Type B pancreatic cell (in vitro differentiated cells): ENCODE data around the gene MAP1B. TPM values are rescaled to one million over a fixed set of nuclear protein-coding genes. Genes with fewer than 3 reads are reported as not detected.

Source experiments
- DNase-seq: peaks from one replicate; pipeline ENCODE4 v3.0.0; 2021; ENCODE audit warnings: mixed read lengths; ENCODE audit not compliant: unreplicated experiment; ENCODE audit errors: extremely low spot score
- H3K27ac Mint-ChIP-seq: 2 replicates; pipeline ENCODE4 v1.8.0; 2021; ENCODE audit warnings: mild to moderate bottlenecking, mixed read lengths
- H3K27me3 Mint-ChIP-seq: 2 replicates; pipeline ENCODE4 v1.8.0; 2021; ENCODE audit warnings: mixed read lengths
- H3K36me3 Mint-ChIP-seq: 2 replicates; pipeline ENCODE4 v1.8.0; 2021; ENCODE audit warnings: mixed read lengths
- H3K4me1 Mint-ChIP-seq: one replicate; pipeline ENCODE4 v1.8.0; 2021; ENCODE audit warnings: mixed read lengths; ENCODE audit not compliant: unreplicated experiment
- H3K4me3 Mint-ChIP-seq: 2 replicates; pipeline ENCODE4 v1.8.0; 2021; ENCODE audit warnings: mild to moderate bottlenecking, mixed read lengths
- H3K9me3 Mint-ChIP-seq: 2 replicates; pipeline ENCODE4 v1.8.0; 2021; ENCODE audit warnings: mixed read lengths
- CTCF ChIP-seq: fragments of 200-600 bp; sonication (generic); conservative IDR thresholded peaks from 2 replicates; pipeline ENCODE4 v1.5.0; 2021; ENCODE audit warnings: antibody characterized with exemption, mild to moderate bottlenecking
- total RNA-seq: library from RNA; stranded (reverse); gene quantifications from 2 replicates; pipeline ENCODE4 v1.2.1, GENCODE V29; 2021; ENCODE audit warnings: low replicate concordance

MAP1B gene
- total RNA-seq, 1 donor from 2014 or later, result 124 TPM

DNA sequence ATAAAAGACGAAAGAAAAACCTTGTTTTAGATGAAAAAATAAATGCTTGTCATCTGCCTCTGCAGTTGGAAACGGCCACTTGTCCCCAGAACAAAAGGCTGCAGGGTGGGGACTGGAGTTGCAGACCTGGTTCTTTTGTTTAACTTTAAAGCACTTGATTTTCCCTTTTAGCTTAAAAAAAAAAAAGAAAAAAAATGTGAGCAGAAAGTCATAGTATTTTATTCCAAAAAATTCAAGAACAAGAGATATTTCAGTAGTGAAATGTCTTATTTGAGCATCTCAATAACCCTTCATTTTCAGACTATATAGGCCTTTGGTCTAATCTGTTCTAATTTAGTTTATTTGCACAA lies 1.8 kb downstream of the MAP1B start:
- DNase-seq, result no peak
- Mint-ChIP-seq H3K27ac (peak overlapping the region; percentile 78), H3K4me3 (peak overlapping the region; percentile 95), H3K9me3 (no peaks in the 10 kb centered on the region), H3K27me3 (peaks cover 17% of the 10 kb centered on the region), H3K4me1 (peaks cover 37% of the 10 kb centered on the region), H3K36me3 (peaks cover 4% of the 10 kb centered on the region)
- no peak for TF ChIP-seq CTCF

DNA sequence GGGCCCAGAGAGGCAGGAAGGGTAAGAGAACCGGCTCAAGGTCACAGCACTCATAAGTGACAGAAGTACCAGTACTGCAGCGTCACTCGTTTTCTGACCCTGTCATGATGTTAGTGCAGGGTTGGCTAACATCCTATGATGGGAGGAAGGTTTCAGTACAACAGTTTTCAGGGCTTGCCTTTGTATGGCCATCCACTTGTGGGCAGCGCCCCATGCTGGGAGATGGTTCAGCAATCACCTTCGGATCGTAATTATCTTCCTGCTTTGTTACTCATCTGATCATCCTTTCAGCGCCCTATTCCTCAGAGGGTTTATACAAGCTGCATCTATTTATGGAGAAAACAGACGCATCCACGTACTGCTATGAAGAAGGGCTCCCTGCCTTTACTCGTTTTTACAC lies 2.4 kb downstream of the MAP1B start:
- Mint-ChIP-seq H3K4me1 (peaks cover 37% of the 10 kb centered on the region), H3K27me3 (peaks cover 17% of the 10 kb centered on the region), H3K36me3 (peaks cover 5% of the 10 kb centered on the region), H3K9me3 (no peaks in the 10 kb centered on the region), H3K4me3 (peak overlapping the region; percentile 95), H3K27ac (no peak overlapping the region)
- TF ChIP-seq CTCF, result no peak
- no peak for DNase-seq

DNA sequence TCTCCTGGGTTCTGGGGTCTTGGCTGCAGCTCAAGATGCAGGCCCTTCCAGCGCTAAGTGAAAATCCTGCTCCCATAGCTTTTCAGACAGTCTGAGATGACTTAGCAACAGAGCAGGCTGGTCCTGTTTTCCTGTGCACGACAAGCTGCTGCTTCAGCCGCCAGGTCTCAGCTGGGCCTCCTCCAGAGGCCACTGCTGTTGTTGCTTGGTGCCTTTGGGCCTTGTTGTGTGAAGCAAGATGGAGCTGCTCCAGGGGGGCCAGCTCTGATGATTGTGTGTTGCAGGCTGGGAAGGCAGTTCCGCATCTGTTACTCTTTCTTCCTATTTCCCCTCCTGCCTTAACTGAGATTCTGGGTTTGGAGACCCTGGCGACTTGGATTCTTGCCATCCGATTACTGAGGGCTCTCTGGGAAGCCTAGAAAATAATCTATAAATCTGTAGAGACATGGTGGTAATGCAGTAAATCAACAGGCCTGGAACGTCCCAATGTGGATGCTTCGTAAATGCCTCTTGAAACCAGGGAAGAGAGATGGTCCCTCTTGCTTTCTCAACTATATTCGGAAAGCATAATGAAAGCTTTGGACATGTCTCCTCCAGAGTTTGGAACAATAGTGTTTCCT lies 3.2 kb downstream of the MAP1B start:
- Mint-ChIP-seq H3K27ac (peak overlapping the region; percentile 39), H3K9me3 (no peaks in the 10 kb centered on the region), H3K27me3 (peaks cover 16% of the 10 kb centered on the region), H3K4me1 (peaks cover 37% of the 10 kb centered on the region), H3K4me3 (peak overlapping the region; percentile 95), H3K36me3 (peaks cover 12% of the 10 kb centered on the region)
- no peak for DNase-seq
- no peak for TF ChIP-seq CTCF

DNA sequence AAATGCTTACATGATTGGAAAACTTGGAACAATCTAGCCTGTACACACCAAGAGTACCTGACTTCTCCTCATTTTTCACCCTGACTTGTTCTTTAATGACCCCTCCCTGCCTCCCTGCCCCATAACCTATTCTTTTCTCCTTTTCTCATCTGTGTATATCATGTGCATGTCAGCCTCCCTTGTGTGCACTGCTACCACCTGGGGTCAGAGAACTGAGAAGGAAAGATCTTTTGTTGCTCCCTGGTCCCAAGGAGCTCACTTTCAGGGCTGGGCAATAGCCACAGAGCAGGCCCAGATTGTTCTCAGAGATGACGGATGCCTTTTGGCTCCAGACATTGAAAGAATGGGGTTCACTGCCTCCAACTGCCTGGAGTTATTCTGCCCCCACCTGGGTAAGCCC lies 5.1 kb downstream of the MAP1B start:
- H3K4me1 Mint-ChIP-seq, result peaks cover 37% of the 10 kb centered on the region
- H3K27ac Mint-ChIP-seq, result no peak overlapping the region
- no peak for TF ChIP-seq CTCF
- peaks cover 27% of the 10 kb centered on the region for H3K36me3 Mint-ChIP-seq
- H3K27me3 Mint-ChIP-seq, result no peaks in the 10 kb centered on the region
- peak overlapping the region; percentile 54 for H3K4me3 Mint-ChIP-seq
- DNase-seq, result no peak
- no peaks in the 10 kb centered on the region for H3K9me3 Mint-ChIP-seq

- Mint-ChIP-seq H3K36me3 (peaks cover 39% of the 10 kb centered on the region), H3K4me1 (peaks cover 33% of the 10 kb centered on the region), H3K27me3 (no peaks in the 10 kb centered on the region), H3K9me3 (no peaks in the 10 kb centered on the region), H3K4me3 (no peak overlapping the region), H3K27ac (no peak overlapping the region)
- DNase-seq, result no peak
- TF ChIP-seq CTCF, result no peak
These were observed 7.4 kb downstream of the MAP1B start for GRCh38 chr5:72114629-72115028.

DNA sequence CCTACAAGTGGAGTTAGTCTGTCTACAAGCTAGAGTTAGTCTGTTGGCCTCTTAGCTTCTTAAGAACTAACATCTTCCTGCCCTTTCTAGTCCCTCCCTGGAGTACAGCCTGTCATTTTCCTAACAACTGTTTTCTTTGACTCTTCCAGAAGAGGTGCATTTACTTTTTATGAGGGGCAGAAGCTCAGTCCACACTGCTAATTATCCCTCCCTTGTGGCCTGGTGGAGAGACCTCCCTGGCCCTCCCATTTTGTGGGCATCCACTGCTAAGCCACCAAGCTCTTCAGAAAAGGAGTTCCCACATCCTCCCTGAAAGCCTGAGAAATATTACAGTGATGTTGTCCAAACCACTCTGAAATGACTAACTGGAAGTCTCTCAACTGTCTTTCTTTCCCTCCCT lies 8.0 kb downstream of the MAP1B start:
- DNase-seq, result no peak
- Mint-ChIP-seq H3K36me3 (peaks cover 39% of the 10 kb centered on the region), H3K27ac (no peak overlapping the region), H3K4me1 (peaks cover 27% of the 10 kb centered on the region), H3K27me3 (no peaks in the 10 kb centered on the region), H3K9me3 (no peaks in the 10 kb centered on the region), H3K4me3 (no peak overlapping the region)
- TF ChIP-seq CTCF, result no peak
